ENCODE data around the gene PXMP4.

The PXMP4 gene

GRCh38 chr20:33687993-33688937 lies 31.8 kb downstream of the PXMP4 start:
- Mint-ChIP-seq H3K9me3 (no peaks in the 10 kb centered on the region), H3K27me3 (no peaks in the 10 kb centered on the region), H3K27ac (no peak overlapping the region), H3K4me1 (peaks cover 22 to 43% of the 10 kb centered on the region in 2 donors), H3K36me3 (peaks cover 4 to 7% of the 10 kb centered on the region in 2 donors), H3K4me3 (no peak overlapping the region)
- DNase-seq = no peak
- no peak for ATAC-seq (replicated peaks)

- no peaks in the 10 kb centered on the region for H3K9me3 Mint-ChIP-seq
- no peaks in the 10 kb centered on the region for H3K27me3 Mint-ChIP-seq
- ATAC-seq (replicated peaks) (no peak), DNase-seq (no peak)
- peak overlapping the region; percentile 43 for H3K27ac Mint-ChIP-seq
- peaks cover 22 to 43% of the 10 kb centered on the region in 2 donors for H3K4me1 Mint-ChIP-seq
- H3K36me3 Mint-ChIP-seq = peaks cover 4 to 9% of the 10 kb centered on the region in 2 donors
- H3K4me3 Mint-ChIP-seq = peak overlapping the region; percentile 85 to 91
Observed at GRCh38 chr20:33687370-33687915, 32.7 kb downstream of the PXMP4 start.

GRCh38 chr20:33686984-33687366 lies 33.1 kb downstream of the PXMP4 start:
- no peak for DNase-seq
- no peak for ATAC-seq (replicated peaks)
- H3K4me3 Mint-ChIP-seq = peak overlapping the region; percentile 85 to 91
- H3K27me3 Mint-ChIP-seq = no peaks in the 10 kb centered on the region
- H3K4me1 Mint-ChIP-seq = peaks cover 23 to 43% of the 10 kb centered on the region in 2 donors
- H3K27ac Mint-ChIP-seq = peak overlapping the region; percentile 43
- peaks cover 4 to 11% of the 10 kb centered on the region in 2 donors for H3K36me3 Mint-ChIP-seq
- no peaks in the 10 kb centered on the region for H3K9me3 Mint-ChIP-seq

DNA sequence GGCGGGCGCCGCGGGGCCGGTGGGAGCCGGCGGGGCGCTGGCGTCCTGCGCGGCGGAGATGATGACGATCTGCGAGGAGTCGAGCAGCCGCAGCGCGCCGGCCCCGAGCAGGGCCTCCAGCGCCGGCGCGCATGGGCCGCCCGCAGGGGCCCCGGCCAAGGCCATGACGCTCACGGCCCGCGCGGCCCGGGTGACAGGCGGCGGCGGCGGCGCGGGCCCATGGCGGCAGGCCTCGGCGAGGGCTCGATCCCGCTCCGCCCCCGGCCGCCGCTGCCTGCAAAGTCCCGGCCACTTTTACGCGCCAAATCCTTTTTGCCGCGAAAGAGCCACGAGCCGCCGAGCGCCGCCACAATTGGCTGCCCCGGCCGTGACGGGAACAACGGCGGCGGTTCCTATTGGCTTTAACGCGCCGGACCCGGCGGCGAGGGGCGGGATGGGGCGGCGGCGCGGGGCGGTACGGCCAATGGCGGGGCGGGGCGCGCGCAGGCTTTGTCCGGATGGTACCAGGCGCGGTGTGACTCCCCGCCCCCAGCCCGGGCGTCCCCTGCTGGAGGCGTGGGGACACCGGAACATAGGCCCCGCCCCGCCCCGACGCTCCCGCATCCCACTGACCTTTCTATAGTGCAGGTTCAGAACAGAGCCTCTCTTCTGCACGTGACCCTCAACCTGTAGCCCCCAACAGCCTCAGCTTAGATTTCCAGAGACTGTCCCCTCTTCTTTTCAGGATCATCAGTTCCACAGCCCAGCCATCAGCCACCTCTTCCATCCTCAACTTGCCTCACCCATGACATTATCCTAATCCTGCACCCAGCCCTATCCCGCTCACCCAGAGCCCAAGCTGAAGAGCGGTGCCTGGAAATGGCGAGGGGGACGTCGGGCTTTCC lies 33.8 kb downstream of the PXMP4 start, which contains the start of gene E2F1:
E2F1 (minus strand) TSS at position 286 of the 884 bp plus-strand sequence; CDS start at position 165, 121 bp downstream.
- H3K36me3 Mint-ChIP-seq = peaks cover 4 to 16% of the 10 kb centered on the region in 2 donors
- DNase-seq (peak; percentile 93), ATAC-seq (replicated peaks) (peak; percentile 89 to 93)
- H3K27ac Mint-ChIP-seq = peak within 1 kb of the TSS; percentile 90
- H3K9me3 Mint-ChIP-seq = no peaks in the 10 kb centered on the region
- H3K27me3 Mint-ChIP-seq = no peaks in the 10 kb centered on the region
- H3K4me1 Mint-ChIP-seq = peaks cover 27 to 43% of the 10 kb centered on the region in 2 donors
- H3K4me3 Mint-ChIP-seq = peak within 1 kb of the TSS; percentile 90 to 91

GRCh38 chr20:33685328-33686099 lies 34.6 kb downstream of the PXMP4 start:
- no peaks in the 10 kb centered on the region for H3K27me3 Mint-ChIP-seq

DNA sequence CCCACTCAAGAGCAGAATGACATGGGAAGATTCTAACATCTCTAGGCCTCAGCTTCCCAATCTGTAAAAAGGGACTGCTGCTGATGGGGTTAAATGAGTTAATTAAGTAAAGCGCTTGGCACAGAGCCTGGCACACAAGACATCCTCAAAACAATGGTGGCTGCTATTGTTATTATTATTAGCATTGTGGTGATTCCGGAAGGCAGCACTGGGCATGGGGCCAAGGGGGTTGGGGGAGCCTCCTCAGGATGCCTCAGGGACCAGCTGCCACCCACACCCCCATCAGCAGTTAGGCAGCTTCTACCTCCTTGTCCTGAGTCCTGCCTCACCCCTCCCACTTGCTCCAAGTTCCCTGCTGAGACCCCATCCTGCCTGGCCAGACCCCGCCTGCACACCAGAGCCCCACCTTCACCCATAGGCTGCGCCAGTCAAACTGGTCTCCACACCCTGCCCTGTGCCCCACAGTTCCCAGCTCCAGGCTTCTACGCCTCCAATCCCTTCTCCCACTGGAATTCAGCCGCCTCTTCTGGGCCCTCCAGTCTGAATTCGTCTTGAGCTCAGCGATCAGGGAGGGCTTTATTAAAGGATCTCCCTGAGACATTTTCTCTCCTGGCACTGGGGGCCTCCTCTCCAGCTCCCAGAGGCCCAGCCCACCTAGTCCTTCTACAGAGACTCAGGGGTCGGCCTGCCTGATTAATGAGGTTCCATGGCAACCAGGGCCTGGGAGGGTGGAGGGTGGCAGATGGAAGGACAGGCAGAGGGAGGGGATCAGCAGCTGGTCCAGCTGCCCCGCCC lies 35.4 kb downstream of the PXMP4 start:
- peak overlapping the region; percentile 88 for H3K27ac Mint-ChIP-seq
- DNase-seq (no peak), ATAC-seq (replicated peaks) (no peak)
- no peaks in the 10 kb centered on the region for H3K27me3 Mint-ChIP-seq
- no peaks in the 10 kb centered on the region for H3K9me3 Mint-ChIP-seq
- H3K4me1 Mint-ChIP-seq = peaks cover 27 to 49% of the 10 kb centered on the region in 2 donors
- peak overlapping the region; percentile 88 to 90 for H3K4me3 Mint-ChIP-seq
- H3K36me3 Mint-ChIP-seq = peaks cover 8 to 16% of the 10 kb centered on the region in 2 donors

More at GRCh38 chr20:33685328-33686099, 34.6 kb downstream of the PXMP4 start:
- Mint-ChIP-seq H3K36me3 (peaks cover 8 to 16% of the 10 kb centered on the region in 2 donors), H3K4me1 (peaks cover 29 to 46% of the 10 kb centered on the region in 2 donors), H3K9me3 (no peaks in the 10 kb centered on the region), H3K27ac (peak overlapping the region; percentile 88), H3K4me3 (peak overlapping the region; percentile 88 to 90)
- DNase-seq (peak; percentile 58), ATAC-seq (replicated peaks) (peak; percentile 61 to 63)

DNA sequence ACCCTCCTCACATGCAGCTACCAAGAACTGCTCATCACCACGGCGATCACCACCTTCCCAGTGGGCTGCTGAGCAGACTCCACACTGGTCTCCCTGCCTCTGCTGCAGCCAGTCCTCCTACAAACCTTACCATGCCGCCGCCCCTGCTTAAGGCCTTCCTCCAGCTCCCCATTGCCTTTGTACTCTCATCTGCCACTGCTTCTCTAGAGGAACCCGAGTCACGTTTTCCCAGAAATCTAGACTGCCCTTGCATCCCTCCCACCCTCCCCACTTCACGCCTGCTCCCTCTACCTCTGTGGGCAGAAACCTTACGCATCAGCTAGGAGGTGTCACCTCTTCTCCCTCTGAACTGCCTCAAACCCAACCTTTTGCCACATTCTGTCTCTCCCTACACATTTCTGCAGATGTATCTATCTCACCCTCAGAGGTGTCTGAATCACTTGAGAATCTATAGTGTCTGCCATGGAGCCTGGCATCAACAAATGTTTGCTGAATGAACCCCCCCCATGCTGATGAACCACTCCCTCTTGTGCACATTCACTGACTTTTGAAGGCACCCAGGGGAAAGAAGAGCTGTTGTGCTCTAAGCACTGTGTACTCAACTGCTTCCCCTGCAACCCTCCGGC lies 38.3 kb downstream of the PXMP4 start:
- ATAC-seq (replicated peaks) (no peak), DNase-seq (no peak)
- H3K27ac Mint-ChIP-seq = peak overlapping the region; percentile 84
- no peaks in the 10 kb centered on the region for H3K27me3 Mint-ChIP-seq
- peaks cover 15 to 23% of the 10 kb centered on the region in 2 donors for H3K36me3 Mint-ChIP-seq
- no peaks in the 10 kb centered on the region for H3K9me3 Mint-ChIP-seq
- H3K4me1 Mint-ChIP-seq = peaks cover 25 to 46% of the 10 kb centered on the region in 2 donors
- H3K4me3 Mint-ChIP-seq = no peak overlapping the region

- Mint-ChIP-seq H3K27ac (peak overlapping the region; percentile 84), H3K4me3 (no peak overlapping the region), H3K4me1 (peaks cover 21 to 41% of the 10 kb centered on the region in 2 donors), H3K9me3 (no peaks in the 10 kb centered on the region), H3K27me3 (no peaks in the 10 kb centered on the region), H3K36me3 (peaks cover 19 to 26% of the 10 kb centered on the region in 2 donors)
- ATAC-seq (replicated peaks) (no peak), DNase-seq (no peak)
Observed at GRCh38 chr20:33681288-33681687, 38.8 kb downstream of the PXMP4 start.

DNA sequence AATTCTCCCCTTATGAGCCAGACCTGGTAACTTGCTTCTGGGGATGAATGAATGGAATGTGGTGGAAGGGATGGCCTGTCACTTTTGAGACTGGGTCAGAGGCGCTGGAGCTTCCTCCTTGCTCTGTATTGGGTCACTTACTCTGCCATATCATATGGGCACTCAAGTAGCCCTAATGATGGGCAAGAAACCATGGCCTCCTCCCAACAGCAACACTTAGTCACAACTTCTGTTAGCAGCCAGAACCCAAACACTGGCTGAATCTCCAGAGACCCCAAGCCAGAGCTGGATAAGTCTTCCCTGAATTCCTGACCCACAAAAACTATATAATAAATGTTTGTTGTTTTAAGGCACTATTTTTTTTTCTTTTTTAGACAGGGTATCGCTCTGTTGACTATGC lies 39.4 kb downstream of the PXMP4 start:
- Mint-ChIP-seq H3K27me3 (no peaks in the 10 kb centered on the region), H3K9me3 (no peaks in the 10 kb centered on the region), H3K4me1 (peaks cover 21 to 41% of the 10 kb centered on the region in 2 donors), H3K36me3 (peaks cover 22 to 32% of the 10 kb centered on the region in 2 donors), H3K4me3 (no peak overlapping the region), H3K27ac (peak overlapping the region; percentile 44)
- ATAC-seq (replicated peaks) (no peak), DNase-seq (no peak)

DNA sequence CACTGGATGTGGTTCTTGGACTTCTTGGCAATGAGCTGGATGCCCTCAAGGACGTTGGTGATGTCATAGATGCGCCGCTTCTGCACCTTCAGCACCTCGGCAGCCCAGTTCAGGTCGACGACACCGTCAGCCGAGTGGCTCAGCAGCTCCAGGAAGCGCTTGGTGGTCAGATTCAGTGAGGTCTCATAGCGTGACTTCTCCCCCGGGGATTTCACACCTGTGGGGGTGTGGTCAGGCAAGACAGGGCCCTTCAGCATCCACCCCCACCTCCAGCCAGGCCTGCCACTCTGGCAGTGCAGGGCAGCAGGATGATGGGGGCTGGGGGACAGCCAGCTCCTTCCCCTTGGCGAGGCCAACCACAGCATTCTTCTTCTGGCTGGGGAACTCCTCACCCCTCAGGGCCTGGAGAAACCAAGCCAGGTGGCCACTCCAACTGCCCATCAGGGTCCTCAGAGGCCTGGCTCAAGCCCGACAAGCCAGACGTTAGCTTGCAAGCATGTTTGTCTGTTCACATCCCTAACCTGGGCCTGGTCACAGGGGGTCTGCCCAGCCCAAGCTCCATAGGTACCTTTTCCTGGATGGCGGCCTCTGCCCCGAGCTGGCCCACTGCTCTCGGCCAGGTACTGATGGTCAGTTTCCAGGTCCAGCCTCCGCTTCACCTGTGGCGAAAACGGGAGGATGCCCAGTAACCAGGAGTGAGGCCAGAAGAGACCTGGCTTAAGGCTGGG lies 40.2 kb downstream of the PXMP4 start:
- peaks cover 19 to 34% of the 10 kb centered on the region in 2 donors for H3K4me1 Mint-ChIP-seq
- ATAC-seq (replicated peaks) = peak; percentile 74
- H3K9me3 Mint-ChIP-seq = no peaks in the 10 kb centered on the region
- H3K36me3 Mint-ChIP-seq = peaks cover 21 to 27% of the 10 kb centered on the region in 2 donors
- no peak overlapping the region for H3K4me3 Mint-ChIP-seq
- no peaks in the 10 kb centered on the region for H3K27me3 Mint-ChIP-seq
- peak overlapping the region; percentile 22 for H3K27ac Mint-ChIP-seq
- peak; percentile 37 for DNase-seq

DNA sequence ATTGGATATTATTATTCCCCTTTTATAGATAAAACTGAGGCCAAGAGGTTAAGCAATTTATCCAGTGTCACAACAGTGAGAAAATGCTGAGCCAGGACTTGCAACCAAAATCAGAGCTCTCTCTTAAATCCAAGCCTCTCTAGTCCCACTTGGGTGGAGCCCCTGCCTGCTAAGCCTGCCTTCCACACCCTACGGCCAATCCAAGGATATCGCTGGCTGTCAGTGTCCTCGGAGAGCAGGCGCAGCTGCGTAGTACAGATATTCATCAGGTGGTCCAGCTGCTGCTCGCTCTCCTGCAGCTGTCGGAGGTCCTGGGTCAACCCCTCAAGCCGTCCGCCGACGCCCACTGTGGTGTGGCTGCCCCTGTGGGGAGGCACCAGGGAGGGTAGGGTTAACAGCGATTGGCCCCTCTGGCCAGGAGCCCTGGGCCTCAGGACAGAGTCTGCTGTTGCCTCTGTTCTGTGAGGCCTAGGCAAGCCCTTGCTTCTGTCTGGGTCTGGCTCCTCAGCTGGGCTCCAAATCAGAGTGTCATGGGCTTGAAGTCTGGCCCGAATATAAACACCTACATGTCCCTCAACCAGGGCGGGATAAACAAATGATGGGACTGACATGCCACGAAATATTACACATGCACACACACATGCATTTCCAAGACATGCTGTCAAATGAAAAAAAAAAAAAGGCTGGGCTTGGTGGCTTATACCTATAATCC lies 42.0 kb downstream of the PXMP4 start:
- Mint-ChIP-seq H3K27ac (no peak overlapping the region), H3K36me3 (peaks cover 18 to 25% of the 10 kb centered on the region in 2 donors), H3K27me3 (peaks cover 0 to under 1% of the 10 kb centered on the region in 2 donors), H3K4me1 (peaks cover 24 to 35% of the 10 kb centered on the region in 2 donors), H3K9me3 (no peaks in the 10 kb centered on the region), H3K4me3 (no peak overlapping the region)
- DNase-seq = no peak
- ATAC-seq (replicated peaks) = no peak
